GM12878 (cell line): ENCODE results near the gene RAD51B. TPM values are rescaled to one million over a fixed set of nuclear protein-coding genes. Genes with fewer than 3 reads are reported as not detected.

Experiments used
- ATAC-seq: fragments of 200-7000 bp; cut with Tn5 transposase; 3 replicates; pipeline ENCODE4 v1.9.1; 2020; ENCODE audit warnings: mild to moderate bottlenecking, moderate library complexity
- BruUV-seq: library from RNA; stranded (reverse); fragments of 400-500 nt; replicated peaks from 2 replicates; lab custom pipeline; 2021; lab: Mats Ljungman, UMichigan
- CTCF ChIA-PET: fragments of 300-600 bp; sonication (Branson Sonifier 250); formaldehyde crosslinking; extraction: SDS; loops from one replicate; lab custom pipeline; 2021; ENCODE audit warnings: inconsistent platforms; lab: Yijun Ruan, JAX
- POLR2A ChIA-PET: fragments of 350-600 bp; formaldehyde crosslinking; extraction: SDS; loops from one replicate; lab custom pipeline; 2021; ENCODE audit warnings: inconsistent platforms; lab: Charles Lee
- RAD21 ChIA-PET: fragments of 300-600 bp; sonication (Branson Sonifier 250); formaldehyde crosslinking; loops from one replicate; lab custom pipeline; 2023; ENCODE audit warnings: antibody characterized with exemption; ENCODE audit not compliant: unreplicated experiment; lab: Charles Lee
- SMC1A ChIA-PET: fragments of 300-600 bp; sonication (Branson Sonifier 250); formaldehyde crosslinking; loops from one replicate; lab custom pipeline; 2023; ENCODE audit not compliant: unreplicated experiment, uncharacterized antibody; lab: Charles Lee
- DNase-seq: peaks from one replicate; pipeline ENCODE4 v3.0.0-alpha.2; 2011; ENCODE audit warnings: low read depth, low spot score
- FAIRE-seq: peaks from 3 replicates; lab custom pipeline; 2011; peaks lifted over from hg19 to GRCh38; lab: Jason Lieb, UNC
- H2AFZ ChIP-seq: 2 replicates; pipeline ENCODE4 v1.6.0; 2011; ENCODE audit warnings: low read depth, low read length, control low read depth; ENCODE audit not compliant: control insufficient read depth
- H3K27ac ChIP-seq: 2 replicates; pipeline ENCODE4 v1.5.1; 2011; ENCODE audit warnings: control low read depth; ENCODE audit not compliant: control insufficient read depth, insufficient read depth
- H3K27me3 ChIP-seq, 2 experiments: replicated peaks in 1 of 2; 2 replicates each; pipeline versions ENCODE4 v1.6.0 to v1.6.1; 2011; ENCODE audit warnings: low read length in 1 of 2; ENCODE audit not compliant: control insufficient read depth in 2 of 2, insufficient read depth in 2 of 2
- H3K36me3 ChIP-seq, 2 experiments: 2 replicates each; pipeline ENCODE4 v1.5.1; 2011; ENCODE audit warnings: low read length in 1 of 2; ENCODE audit not compliant: control insufficient read depth in 2 of 2, insufficient read depth in 2 of 2
- H3K4me1 ChIP-seq: 2 replicates; pipeline ENCODE4 v1.6.1; 2011; ENCODE audit warnings: mild to moderate bottlenecking, low read length, moderate library complexity, mixed read lengths; ENCODE audit not compliant: control insufficient read depth, insufficient read depth
- H3K4me2 ChIP-seq: 2 replicates; pipeline ENCODE4 v1.6.0; 2011; ENCODE audit warnings: control low read depth; ENCODE audit not compliant: control insufficient read depth, insufficient read depth
- H3K4me3 ChIP-seq: fragments of 200-600 bp; sonication (generic); 2 replicates; pipeline ENCODE4 v1.5.1; 2016
- H3K79me2 ChIP-seq: 2 replicates; pipeline ENCODE4 v1.6.0; 2011; ENCODE audit warnings: low read length; ENCODE audit not compliant: control insufficient read depth, insufficient read depth
- H3K9ac ChIP-seq: 2 replicates; pipeline ENCODE4 v1.8.0; 2011; ENCODE audit warnings: low read length, control low read depth, mixed read lengths; ENCODE audit not compliant: control insufficient read depth, insufficient read depth
- H3K9me3 ChIP-seq: replicated peaks from 3 replicates; pipeline ENCODE4 v1.5.1; 2011; ENCODE audit warnings: mild to moderate bottlenecking, low read length; ENCODE audit not compliant: control insufficient read depth, insufficient read depth
- H4K20me1 ChIP-seq: 2 replicates; pipeline ENCODE4 v1.6.0; 2011; ENCODE audit not compliant: control insufficient read depth, insufficient read depth
- FOS ChIP-seq: IDR thresholded peaks from 3 replicates; pipeline ENCODE4 v1.6.1; 2011; ENCODE audit warnings: borderline replicate concordance; ENCODE audit not compliant: insufficient read length; ENCODE audit errors: extremely low read depth
- GATAD2B ChIP-seq: fragments of 450-650 bp; conservative IDR thresholded peaks from 2 replicates; pipeline ENCODE4 v1.6.1; 2017; ENCODE audit warnings: low read depth, mild to moderate bottlenecking, moderate library complexity
- HCFC1 ChIP-seq: fragments of 150-350 bp; IDR thresholded peaks from 2 replicates; pipeline ENCODE4 v1.6.1; 2014; ENCODE audit warnings: low read length
- KDM1A ChIP-seq: fragments of 200-600 bp; sonication (generic); IDR thresholded peaks from 2 replicates; pipeline ENCODE4 v1.6.1; 2016; ENCODE audit warnings: borderline replicate concordance
- MYB ChIP-seq: fragments of 150-350 bp; IDR thresholded peaks from 2 replicates; pipeline ENCODE4 v1.6.1; 2014; ENCODE audit warnings: mild to moderate bottlenecking, low read depth, low read length, borderline replicate concordance
- NR2C2 ChIP-seq: IDR thresholded peaks from 2 replicates; pipeline ENCODE4 v1.6.1; 2011; ENCODE audit warnings: borderline replicate concordance, low read depth; ENCODE audit not compliant: control insufficient read depth, insufficient read length
- RBBP5 ChIP-seq: fragments of 200-600 bp; sonication (generic); conservative IDR thresholded peaks from 2 replicates; pipeline ENCODE4 v1.6.1; 2016
- SMAD5 ChIP-seq: IDR thresholded peaks from 2 replicates; pipeline ENCODE4 v1.6.1; 2016; ENCODE audit warnings: antibody characterized with exemption, low read depth
- STAT1 ChIP-seq: fragments of 450-650 bp; conservative IDR thresholded peaks from 2 replicates; pipeline ENCODE4 v1.6.1; 2014; ENCODE audit warnings: antibody characterized with exemption, mild to moderate bottlenecking
- TCF12 ChIP-seq: IDR thresholded peaks from 2 replicates; pipeline ENCODE4 v1.6.1; 2011; ENCODE audit warnings: low read depth, mild to moderate bottlenecking, low read length
- YY1 ChIP-seq: IDR thresholded peaks from 2 replicates; pipeline ENCODE4 v1.6.1; 2011; ENCODE audit warnings: low read depth, mild to moderate bottlenecking, low read length
- ZNF384 ChIP-seq: IDR thresholded peaks from 2 replicates; pipeline ENCODE4 v1.6.1; 2012; ENCODE audit warnings: low read depth, mild to moderate bottlenecking, low read length, improper control_type of control experiment, borderline replicate concordance
- ZNF622 ChIP-seq: fragments of 450-650 bp; IDR thresholded peaks from 2 replicates; pipeline ENCODE4 v1.6.1; 2017; ENCODE audit warnings: mild to moderate bottlenecking, inconsistent platforms
- ZZZ3 ChIP-seq: IDR thresholded peaks from 2 replicates; pipeline ENCODE4 v1.6.1; 2011; ENCODE audit warnings: low read depth; ENCODE audit not compliant: control insufficient read depth, insufficient read length
- WGBS: methylation state at CpG from one replicate; pipeline ENCODE4 v1.1.6; 2016; ENCODE audit warnings: low lambda C conversion rate; ENCODE audit not compliant: insufficient replicate concordance, insufficient coverage; ENCODE audit errors: missing lambda C conversion rate; 5-methylcytosine and 5-hydroxymethylcytosine counted together
- in situ Hi-C: fragments of 300-500 bp; cut with MboI; formaldehyde crosslinking; loops from 9 replicates; pipeline ENCODE4 v1.14.3; 2018; ENCODE audit warnings: mixed read lengths
- intact Hi-C: fragments of 100-400 bp; cut with micrococcal nuclease; formaldehyde crosslinking; loops from one replicate; pipeline ENCODE4 v1.14.2; 2022; ENCODE audit not compliant: unreplicated experiment
- polyA plus RNA-seq, 11 experiments: library from polyadenylated mRNA; depleted of rRNA in 4 of 11; unstranded in 6 of 11; stranded (reverse) in 5 of 11; fragments of >200 nt; fragmentation: Nextera tagmentation in 4 of 11; fragmentation: Illumina TruSeq in 1 of 11; extraction: Ambion mirVana in 4 of 11; extraction: Trizol in 1 of 11; gene quantifications; 1 replicate in 1 of 11; 2 replicates in 10 of 11; pipeline versions ENCODE4 v1.2.1 to v1.2.3, GENCODE V29; 2011 to 2016; ENCODE audit warnings: inconsistent platforms in 2 of 11, missing spikeins in 2 of 11, low read depth in 1 of 11
- total RNA-seq, 4 experiments: library from RNA; depleted of rRNA in 3 of 4; stranded (reverse); fragments of >200 nt in 3 of 4; fragmentation: Illumina TruSeq in 1 of 4; extraction: Trizol in 1 of 4; gene quantifications; 2 replicates each; pipeline versions ENCODE4 v1.2.1 to v1.2.3, GENCODE V29; 2013 to 2021
- TF ChIP-seq, protein P1 (sequence below): fragments of 450-650 bp; formaldehyde crosslinking; IDR thresholded peaks from 2 replicates; pipeline ENCODE4 v1.4.0; 2020; ENCODE audit warnings: mild to moderate bottlenecking, moderate library complexity
- TF ChIP-seq, protein P2 (sequence below): fragments of 450-650 bp; IDR thresholded peaks from 2 replicates; pipeline ENCODE4 v1.6.1; 2016; ENCODE audit warnings: mild to moderate bottlenecking

The RAD51B gene
- total and polyA plus RNA-seq, 10 of the 15 experiments (the other 5 are each of a cell fraction or from before 2014, with no cell fraction given) = 9.8 to 26.8 (median 21.3) TPM

DNA sequence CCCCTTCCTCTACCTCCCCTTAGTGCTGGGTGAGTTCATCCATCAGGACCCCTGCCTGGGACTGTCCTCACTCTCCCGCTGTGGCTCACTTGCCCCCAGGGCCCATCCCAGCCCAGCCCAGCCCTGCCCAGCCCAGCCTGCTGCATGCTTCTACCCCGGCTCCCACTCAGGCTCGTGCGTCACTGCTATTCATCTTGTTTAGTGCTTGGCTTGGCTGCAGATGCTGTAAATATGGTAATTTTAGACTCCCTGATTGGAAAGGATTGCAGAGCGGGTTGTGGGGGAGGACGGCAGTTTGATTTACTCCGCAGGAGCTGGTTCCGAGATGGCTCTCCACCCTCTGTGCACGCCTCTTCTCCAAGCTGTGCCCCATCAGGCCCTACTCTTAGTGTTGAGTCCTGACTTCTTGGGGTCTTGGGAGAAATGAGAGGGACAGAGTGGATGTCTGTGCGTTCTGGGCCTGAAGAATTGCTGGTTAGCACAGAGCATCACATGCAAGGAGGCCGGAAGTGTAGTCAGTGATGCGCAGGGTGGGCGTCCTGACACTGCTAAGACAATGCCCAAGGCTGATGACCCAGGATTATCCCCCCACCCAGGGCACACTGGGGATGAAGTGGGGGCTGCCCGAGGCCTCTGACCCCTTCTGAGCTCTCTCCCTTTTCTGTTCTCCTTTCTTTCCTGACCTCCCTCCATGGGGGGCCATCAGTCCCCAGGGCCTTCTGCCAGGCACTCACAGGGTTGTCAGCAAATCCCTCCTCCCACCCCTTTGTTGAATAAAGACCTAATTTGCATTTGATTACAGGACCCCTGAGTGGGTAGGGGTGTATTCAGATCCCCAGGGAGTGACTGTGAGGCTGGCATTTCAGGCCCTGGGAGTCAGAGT, 728.9 kb downstream of the RAD51B start:
- H4K20me1 ChIP-seq = no peaks in the 10 kb centered on the region
- no peak overlapping the region for H3K27ac ChIP-seq
- no peak overlapping the region for H2AFZ ChIP-seq
- intact Hi-C loops = no loop called here
- RAD21 ChIA-PET = no interaction called here
- FAIRE-seq (no peak), ATAC-seq (no peak), DNase-seq (no peak)
- H3K4me1 ChIP-seq = peaks cover 5% of the 10 kb centered on the region
- no peaks in the 10 kb centered on the region for H3K27me3 ChIP-seq
- H3K9me3 ChIP-seq = no peaks in the 10 kb centered on the region
- in situ Hi-C loops = no loop called here
- H3K79me2 ChIP-seq = no peaks in the 10 kb centered on the region
- no TSS peak for BruUV-seq
- no peak overlapping the region for H3K4me2 ChIP-seq
- SMC1A ChIA-PET = no interaction called here
- H3K36me3 ChIP-seq = no peaks in the 10 kb centered on the region
- CTCF ChIA-PET = interaction anchor here (0.7 to 1.2 kb wide), 2 partner anchors 10 to 29 kb away, joined by 3 read pairs; no protein-coding TSS in a partner anchor
- WGBS = 86% methylated on average over 13 of the region's 14 CpGs
- TF ChIP-seq KDM1A (no peak), STAT1 (no peak), NR2C2 (no peak), SMAD5 (no peak), ZNF384 (no peak), MYB (no peak), ZNF622 (no peak), RBBP5 (no peak), HCFC1 (no peak), ZZZ3 (no peak), FOS (no peak), GATAD2B (no peak), TCF12 (no peak), YY1 (no peak)
- TF ChIP-seq, protein P1, sequence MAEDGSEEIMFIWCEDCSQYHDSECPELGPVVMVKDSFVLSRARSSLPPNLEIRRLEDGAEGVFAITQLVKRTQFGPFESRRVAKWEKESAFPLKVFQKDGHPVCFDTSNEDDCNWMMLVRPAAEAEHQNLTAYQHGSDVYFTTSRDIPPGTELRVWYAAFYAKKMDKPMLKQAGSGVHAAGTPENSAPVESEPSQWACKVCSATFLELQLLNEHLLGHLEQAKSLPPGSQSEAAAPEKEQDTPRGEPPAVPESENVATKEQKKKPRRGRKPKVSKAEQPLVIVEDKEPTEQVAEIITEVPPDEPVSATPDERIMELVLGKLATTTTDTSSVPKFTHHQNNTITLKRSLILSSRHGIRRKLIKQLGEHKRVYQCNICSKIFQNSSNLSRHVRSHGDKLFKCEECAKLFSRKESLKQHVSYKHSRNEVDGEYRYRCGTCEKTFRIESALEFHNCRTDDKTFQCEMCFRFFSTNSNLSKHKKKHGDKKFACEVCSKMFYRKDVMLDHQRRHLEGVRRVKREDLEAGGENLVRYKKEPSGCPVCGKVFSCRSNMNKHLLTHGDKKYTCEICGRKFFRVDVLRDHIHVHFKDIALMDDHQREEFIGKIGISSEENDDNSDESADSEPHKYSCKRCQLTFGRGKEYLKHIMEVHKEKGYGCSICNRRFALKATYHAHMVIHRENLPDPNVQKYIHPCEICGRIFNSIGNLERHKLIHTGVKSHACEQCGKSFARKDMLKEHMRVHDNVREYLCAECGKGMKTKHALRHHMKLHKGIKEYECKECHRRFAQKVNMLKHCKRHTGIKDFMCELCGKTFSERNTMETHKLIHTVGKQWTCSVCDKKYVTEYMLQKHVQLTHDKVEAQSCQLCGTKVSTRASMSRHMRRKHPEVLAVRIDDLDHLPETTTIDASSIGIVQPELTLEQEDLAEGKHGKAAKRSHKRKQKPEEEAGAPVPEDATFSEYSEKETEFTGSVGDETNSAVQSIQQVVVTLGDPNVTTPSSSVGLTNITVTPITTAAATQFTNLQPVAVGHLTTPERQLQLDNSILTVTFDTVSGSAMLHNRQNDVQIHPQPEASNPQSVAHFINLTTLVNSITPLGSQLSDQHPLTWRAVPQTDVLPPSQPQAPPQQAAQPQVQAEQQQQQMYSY = no peak
- TF ChIP-seq, protein P2, sequence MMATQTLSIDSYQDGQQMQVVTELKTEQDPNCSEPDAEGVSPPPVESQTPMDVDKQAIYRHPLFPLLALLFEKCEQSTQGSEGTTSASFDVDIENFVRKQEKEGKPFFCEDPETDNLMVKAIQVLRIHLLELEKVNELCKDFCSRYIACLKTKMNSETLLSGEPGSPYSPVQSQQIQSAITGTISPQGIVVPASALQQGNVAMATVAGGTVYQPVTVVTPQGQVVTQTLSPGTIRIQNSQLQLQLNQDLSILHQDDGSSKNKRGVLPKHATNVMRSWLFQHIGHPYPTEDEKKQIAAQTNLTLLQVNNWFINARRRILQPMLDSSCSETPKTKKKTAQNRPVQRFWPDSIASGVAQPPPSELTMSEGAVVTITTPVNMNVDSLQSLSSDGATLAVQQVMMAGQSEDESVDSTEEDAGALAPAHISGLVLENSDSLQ = no peak
- H3K4me3 ChIP-seq = no peak overlapping the region
- H3K9ac ChIP-seq = no peak overlapping the region
- POLR2A ChIA-PET = interaction anchor here (0.7 kb wide), 1 partner anchor 80 kb away, joined by 4 read pairs; no protein-coding TSS in a partner anchor
